H9 (cell line): ENCODE data around the gene KLHL3. TPM values are rescaled to one million over a fixed set of nuclear protein-coding genes. Genes with fewer than 3 reads are reported as not detected.

Experiments used
- DNase-seq: peaks from one replicate; pipeline ENCODE4 v3.0.0-alpha.2; 2017
- H2AFZ ChIP-seq: one replicate; pipeline ENCODE4 v1.6.1; 2013; ENCODE audit warnings: mild to moderate bottlenecking, low read length, control low read depth, moderate library complexity
- H2AK5ac ChIP-seq: 2 replicates; pipeline ENCODE4 v1.6.1; 2013; ENCODE audit warnings: low read length, control low read depth, mixed read lengths; ENCODE audit not compliant: insufficient read length
- H2BK120ac ChIP-seq: one replicate; pipeline ENCODE4 v1.6.1; 2013; ENCODE audit warnings: low read depth, mild to moderate bottlenecking, low read length, control low read depth, inconsistent platforms; ENCODE audit not compliant: poor library complexity, severe bottlenecking
- H2BK12ac ChIP-seq: 2 replicates; pipeline ENCODE4 v1.6.1; 2013; ENCODE audit warnings: low read length, control low read depth, mixed read lengths, low read depth; ENCODE audit not compliant: insufficient read length
- H2BK15ac ChIP-seq: 2 replicates; pipeline ENCODE4 v1.6.1; 2013; ENCODE audit warnings: low read depth, low read length, control low read depth
- H2BK20ac ChIP-seq: one replicate; pipeline ENCODE4 v1.6.1; 2013; ENCODE audit warnings: low read depth, mild to moderate bottlenecking, low read length, control low read depth, inconsistent platforms; ENCODE audit not compliant: poor library complexity, severe bottlenecking
- H2BK5ac ChIP-seq: 2 replicates; pipeline ENCODE4 v1.6.1; 2013; ENCODE audit warnings: low read length, control low read depth, mixed read lengths; ENCODE audit not compliant: insufficient read length
- H3K14ac ChIP-seq: 2 replicates; pipeline ENCODE4 v1.6.1; 2013; ENCODE audit warnings: low read length, control low read depth; ENCODE audit not compliant: insufficient read depth
- H3K18ac ChIP-seq: 2 replicates; pipeline ENCODE4 v1.6.1; 2013; ENCODE audit warnings: low read depth, mild to moderate bottlenecking, mixed read lengths, low read length, control low read depth; ENCODE audit not compliant: insufficient read length
- H3K23ac ChIP-seq: 2 replicates; pipeline ENCODE4 v1.6.1; 2013; ENCODE audit warnings: low read length, control low read depth, mixed read lengths, low read depth; ENCODE audit not compliant: insufficient read length
- H3K23me2 ChIP-seq: 2 replicates; pipeline ENCODE4 v1.6.1; 2013; ENCODE audit warnings: low read depth, mild to moderate bottlenecking, mixed read lengths, low read length, control low read depth; ENCODE audit not compliant: insufficient read length, poor library complexity, severe bottlenecking
- H3K27ac ChIP-seq: 2 replicates; pipeline ENCODE4 v1.5.1; 2013; ENCODE audit warnings: low read length, control low read depth, mixed read lengths, low read depth; ENCODE audit not compliant: insufficient read length
- H3K27me3 ChIP-seq: 2 replicates; pipeline ENCODE4 v1.6.1; 2013; ENCODE audit warnings: low read length, control low read depth, inconsistent platforms; ENCODE audit not compliant: insufficient read depth
- H3K4ac ChIP-seq: 2 replicates; pipeline ENCODE4 v1.6.1; 2013; ENCODE audit warnings: low read depth, mild to moderate bottlenecking, control low read depth, inconsistent platforms, low read length, moderate library complexity
- H3K4me1 ChIP-seq: 2 replicates; pipeline ENCODE4 v1.6.1; 2013; ENCODE audit warnings: low read length, control low read depth, inconsistent platforms; ENCODE audit not compliant: insufficient read depth
- H3K4me2 ChIP-seq: 2 replicates; pipeline ENCODE4 v1.6.1; 2013; ENCODE audit warnings: low read length, control low read depth, mixed read lengths; ENCODE audit not compliant: insufficient read length, insufficient read depth
- H3K56ac ChIP-seq: 2 replicates; pipeline ENCODE4 v1.6.1; 2013; ENCODE audit warnings: low read depth, mild to moderate bottlenecking, mixed read lengths, low read length, control low read depth; ENCODE audit not compliant: insufficient read length
- H3K79me1 ChIP-seq: 2 replicates; pipeline ENCODE4 v1.6.1; 2013; ENCODE audit warnings: low read depth, mild to moderate bottlenecking, moderate library complexity, low read length, control low read depth, inconsistent platforms; ENCODE audit not compliant: insufficient read depth, poor library complexity, severe bottlenecking
- H3K79me2 ChIP-seq: 2 replicates; pipeline ENCODE4 v1.6.1; 2013; ENCODE audit warnings: low read length, control low read depth, inconsistent platforms; ENCODE audit not compliant: insufficient read depth
- H3K9ac ChIP-seq: 2 replicates; pipeline ENCODE4 v1.6.1; 2013; ENCODE audit warnings: low read length, control low read depth, mixed read lengths; ENCODE audit not compliant: insufficient read length; ENCODE audit errors: extremely low read depth
- H3K9me3 ChIP-seq: one replicate; pipeline ENCODE4 v1.6.1; 2013; ENCODE audit warnings: low read depth, low read length, inconsistent platforms; ENCODE audit not compliant: control insufficient read depth
- H3T11ph ChIP-seq: one replicate; pipeline ENCODE4 v1.6.1; 2013; ENCODE audit warnings: mild to moderate bottlenecking, low read length, control low read depth, inconsistent platforms
- H4K20me1 ChIP-seq: one replicate; pipeline ENCODE4 v1.6.1; 2013; ENCODE audit not compliant: control insufficient read depth, insufficient read length, insufficient read depth
- H4K5ac ChIP-seq: 2 replicates; pipeline ENCODE4 v1.6.1; 2013; ENCODE audit warnings: low read depth, mild to moderate bottlenecking, mixed read lengths, low read length, control low read depth; ENCODE audit not compliant: insufficient read length
- H4K8ac ChIP-seq: replicated peaks from 2 replicates; pipeline ENCODE4 v1.6.1; 2013; ENCODE audit warnings: low read length, control low read depth, mixed read lengths, low read depth; ENCODE audit not compliant: insufficient read length
- H4K91ac ChIP-seq: 2 replicates; pipeline ENCODE4 v1.6.1; 2013; ENCODE audit warnings: low read depth, mild to moderate bottlenecking, moderate library complexity, mixed read lengths, low read length, control low read depth; ENCODE audit not compliant: insufficient read length
- H3K27ac Mint-ChIP-seq, 3 experiments: 2 replicates in 2 of 3; 3 replicates in 1 of 3; pipeline ENCODE4 v1.8.0; 2020 to 2021; ENCODE audit warnings: mixed read lengths in 3 of 3, mild to moderate bottlenecking in 1 of 3, moderate library complexity in 1 of 3
- H3K27me3 Mint-ChIP-seq: 2 replicates; pipeline ENCODE4 v1.8.0; 2021; ENCODE audit warnings: low read depth, mild to moderate bottlenecking, moderate library complexity, mixed read lengths
- H3K36me3 Mint-ChIP-seq, 3 experiments: 2 replicates in 2 of 3; 3 replicates in 1 of 3; pipeline ENCODE4 v1.8.0; 2020 to 2021; ENCODE audit warnings: low read depth in 3 of 3, mixed read lengths in 3 of 3; ENCODE audit not compliant: insufficient read depth in 1 of 3
- H3K4me1 Mint-ChIP-seq, 2 experiments: 2 replicates each; pipeline ENCODE4 v1.8.0; 2020; ENCODE audit warnings: mixed read lengths in 2 of 2
- H3K4me3 Mint-ChIP-seq, 2 experiments: 2 replicates in 1 of 2; 3 replicates in 1 of 2; pipeline ENCODE4 v1.8.0; 2020 to 2021; ENCODE audit warnings: mild to moderate bottlenecking in 2 of 2, mixed read lengths in 2 of 2, moderate library complexity in 1 of 2
- H3K9me3 Mint-ChIP-seq, 2 experiments: 2 replicates in 1 of 2; 3 replicates in 1 of 2; pipeline ENCODE4 v1.8.0; 2020; ENCODE audit warnings: mild to moderate bottlenecking in 2 of 2, mixed read lengths in 2 of 2, moderate library complexity in 1 of 2
- WGBS: extraction: QIAGEN DNeasy Blood & Tissue Kit; methylation state at CpG from one replicate; pipeline ENCODE4 v1.1.7; 2013; ENCODE audit warnings: missing lambda C conversion rate, low lambda C conversion rate, mixed read lengths; ENCODE audit not compliant: insufficient read length; ENCODE audit errors: extremely low coverage; 5-methylcytosine and 5-hydroxymethylcytosine counted together
- total RNA-seq: library from RNA; stranded (reverse); gene quantifications from 2 replicates; pipeline ENCODE4 v1.2.1, GENCODE V29; 2021
- TF ChIP-seq, protein P1 (sequence below): fragments of 200-600 bp; sonication (generic); conservative IDR thresholded peaks from 3 replicates; pipeline ENCODE4 v1.8.0; 2021; ENCODE audit warnings: antibody characterized with exemption, mild to moderate bottlenecking

KLHL3 gene
- total RNA-seq, 1 experiment from 2014 or later: 12.8 TPM

GRCh38 chr5:137581776-137582175, 154.1 kb downstream of the KLHL3 start:
- H3K9me3 ChIP-seq: no peaks in the 10 kb centered on the region
- H3K27me3 Mint-ChIP-seq: peaks cover 2% of the 10 kb centered on the region
- H2BK5ac ChIP-seq: no peak overlapping the region
- H3K4me3 Mint-ChIP-seq: no peak overlapping the region
- no peak overlapping the region for H4K5ac ChIP-seq
- WGBS: no CpG with 5 or more reads among the region's 6 CpGs
- no peak overlapping the region for H3K4me2 ChIP-seq
- no peak overlapping the region for H3K18ac ChIP-seq
- no peaks in the 10 kb centered on the region for H3K4me1 ChIP-seq
- no peaks in the 10 kb centered on the region for H3K27me3 ChIP-seq
- no peak overlapping the region for H3T11ph ChIP-seq
- no peak overlapping the region for H4K8ac ChIP-seq
- no peak overlapping the region for H3K9ac ChIP-seq
- no peak overlapping the region for H3K4ac ChIP-seq
- no peak overlapping the region for H3K27ac Mint-ChIP-seq
- no peak overlapping the region for H2BK20ac ChIP-seq
- TF ChIP-seq, protein P1, sequence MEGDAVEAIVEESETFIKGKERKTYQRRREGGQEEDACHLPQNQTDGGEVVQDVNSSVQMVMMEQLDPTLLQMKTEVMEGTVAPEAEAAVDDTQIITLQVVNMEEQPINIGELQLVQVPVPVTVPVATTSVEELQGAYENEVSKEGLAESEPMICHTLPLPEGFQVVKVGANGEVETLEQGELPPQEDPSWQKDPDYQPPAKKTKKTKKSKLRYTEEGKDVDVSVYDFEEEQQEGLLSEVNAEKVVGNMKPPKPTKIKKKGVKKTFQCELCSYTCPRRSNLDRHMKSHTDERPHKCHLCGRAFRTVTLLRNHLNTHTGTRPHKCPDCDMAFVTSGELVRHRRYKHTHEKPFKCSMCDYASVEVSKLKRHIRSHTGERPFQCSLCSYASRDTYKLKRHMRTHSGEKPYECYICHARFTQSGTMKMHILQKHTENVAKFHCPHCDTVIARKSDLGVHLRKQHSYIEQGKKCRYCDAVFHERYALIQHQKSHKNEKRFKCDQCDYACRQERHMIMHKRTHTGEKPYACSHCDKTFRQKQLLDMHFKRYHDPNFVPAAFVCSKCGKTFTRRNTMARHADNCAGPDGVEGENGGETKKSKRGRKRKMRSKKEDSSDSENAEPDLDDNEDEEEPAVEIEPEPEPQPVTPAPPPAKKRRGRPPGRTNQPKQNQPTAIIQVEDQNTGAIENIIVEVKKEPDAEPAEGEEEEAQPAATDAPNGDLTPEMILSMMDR: no peak
- H3K23ac ChIP-seq: no peak overlapping the region
- peaks cover 6 to 17% of the 10 kb centered on the region in 2 experiments; a peak in 4 of 5 replicates for H3K9me3 Mint-ChIP-seq
- no peak overlapping the region for H4K91ac ChIP-seq
- no peak for DNase-seq
- H3K79me2 ChIP-seq: no peaks in the 10 kb centered on the region
- no peaks in the 10 kb centered on the region for H3K79me1 ChIP-seq
- H3K56ac ChIP-seq: no peak overlapping the region
- H2BK15ac ChIP-seq: no peak overlapping the region
- H3K36me3 Mint-ChIP-seq: no peaks in the 10 kb centered on the region; a peak in 1 of 7 replicates
- no peaks in the 10 kb centered on the region for H4K20me1 ChIP-seq
- no peak overlapping the region for H2BK12ac ChIP-seq
- H3K14ac ChIP-seq: no peak overlapping the region
- no peak overlapping the region for H3K27ac ChIP-seq
- no peak overlapping the region for H2AK5ac ChIP-seq
- H3K4me1 Mint-ChIP-seq: no peaks in the 10 kb centered on the region
- H3K23me2 ChIP-seq: no peaks in the 10 kb centered on the region
- no peak overlapping the region for H2AFZ ChIP-seq
- H2BK120ac ChIP-seq: no peak overlapping the region
